ENCODE results near the gene KIAA0930.

Gene KIAA0930

GRCh38 chr22:45237065-45237990, 3.4 kb downstream of the KIAA0930 start:
- no peak for TF ChIP-seq CTCF (IDR thresholded peaks at IDR 0.05; ENCODE audit: borderline replicate concordance, control extremely low read depth, extremely low read depth, insufficient read depth, missing control alignments)
- in situ Hi-C loops (cut with MboI; ENCODE audit: low sequenced_read_pairs, unreplicated experiment), result no loop called here
- no peak for DNase-seq (ENCODE audit: low spot score)

GRCh38 chr22:45235851-45236342, 4.8 kb downstream of the KIAA0930 start:
- no peak for TF ChIP-seq CTCF (IDR thresholded peaks at IDR 0.05; ENCODE audit: borderline replicate concordance, control extremely low read depth, extremely low read depth, insufficient read depth, missing control alignments)
- DNase-seq (ENCODE audit: low spot score), result no peak
- in situ Hi-C loops (cut with MboI; ENCODE audit: low sequenced_read_pairs, unreplicated experiment), result no loop called here

GRCh38 chr22:45235101-45235777, 5.5 kb downstream of the KIAA0930 start:
- in situ Hi-C loops (cut with MboI; ENCODE audit: low sequenced_read_pairs, unreplicated experiment), result no loop called here
- TF ChIP-seq CTCF (IDR thresholded peaks at IDR 0.05; ENCODE audit: borderline replicate concordance, control extremely low read depth, extremely low read depth, insufficient read depth, missing control alignments), result no peak
- DNase-seq (ENCODE audit: low spot score), result peak; percentile 82

GRCh38 chr22:45233827-45234226, 6.9 kb downstream of the KIAA0930 start:
- DNase-seq (ENCODE audit: low spot score), result no peak
- in situ Hi-C loops (cut with MboI; ENCODE audit: low sequenced_read_pairs, unreplicated experiment), result no loop called here
- no peak for TF ChIP-seq CTCF (IDR thresholded peaks at IDR 0.05; ENCODE audit: borderline replicate concordance, control extremely low read depth, extremely low read depth, insufficient read depth, missing control alignments)

- no peak for TF ChIP-seq CTCF (IDR thresholded peaks at IDR 0.05; ENCODE audit: borderline replicate concordance, control extremely low read depth, extremely low read depth, insufficient read depth, missing control alignments)
- in situ Hi-C loops (cut with MboI; ENCODE audit: low sequenced_read_pairs, unreplicated experiment), result no loop called here
- DNase-seq (ENCODE audit: low spot score), result no peak
These were observed 7.3 kb downstream of the KIAA0930 start for GRCh38 chr22:45233386-45233785.

- no peak for TF ChIP-seq CTCF (IDR thresholded peaks at IDR 0.05; ENCODE audit: borderline replicate concordance, control extremely low read depth, extremely low read depth, insufficient read depth, missing control alignments)
- in situ Hi-C loops (cut with MboI; ENCODE audit: low sequenced_read_pairs, unreplicated experiment), result no loop called here
- DNase-seq (ENCODE audit: low spot score), result no peak
These were observed 9.4 kb downstream of the KIAA0930 start for GRCh38 chr22:45231293-45231692.
